Osteoblast (primary cell): ENCODE data around the gene RBPJL. TPM values are rescaled to one million over a fixed set of nuclear protein-coding genes. Genes with fewer than 3 reads are reported as not detected.

Experiments used
- DNase-seq: peaks from one replicate; pipeline ENCODE4 v3.0.0; 2011; ENCODE audit warnings: low spot score, mixed read lengths; ENCODE audit not compliant: insufficient read length; ENCODE audit errors: missing footprints
- H2AFZ ChIP-seq: 2 replicates; pipeline ENCODE4 v1.6.0; 2011; ENCODE audit warnings: mild to moderate bottlenecking, low read length
- H3K27ac ChIP-seq: 2 replicates; pipeline ENCODE4 v1.5.1; 2011; ENCODE audit warnings: mild to moderate bottlenecking, low read depth, low read length, moderate library complexity
- H3K27me3 ChIP-seq: 2 replicates; pipeline ENCODE4 v1.6.0; 2012; ENCODE audit warnings: mild to moderate bottlenecking, control low read depth, inconsistent platforms, low read length, moderate library complexity; ENCODE audit not compliant: insufficient read depth
- H3K36me3 ChIP-seq: 2 replicates; pipeline ENCODE4 v1.5.1; 2011; ENCODE audit warnings: mild to moderate bottlenecking, low read length, control low read depth, moderate library complexity; ENCODE audit not compliant: insufficient read depth
- H3K4me1 ChIP-seq: 2 replicates; pipeline ENCODE4 v1.5.1; 2011; ENCODE audit warnings: mild to moderate bottlenecking, low read length, control low read depth, moderate library complexity; ENCODE audit not compliant: insufficient read depth
- H3K4me2 ChIP-seq: 2 replicates; pipeline ENCODE4 v1.6.0; 2011; ENCODE audit warnings: mild to moderate bottlenecking, low read length; ENCODE audit not compliant: insufficient read depth
- H3K4me3 ChIP-seq: fragments of 200-600 bp; sonication (generic); 3 replicates; pipeline ENCODE4 v1.5.1; 2012; ENCODE audit warnings: mild to moderate bottlenecking, low read length, inconsistent platforms; ENCODE audit not compliant: insufficient read depth
- H3K79me2 ChIP-seq: 2 replicates; pipeline ENCODE4 v1.6.0; 2012; ENCODE audit warnings: mild to moderate bottlenecking, low read length, control low read depth, inconsistent platforms; ENCODE audit not compliant: insufficient read depth
- H3K9me3 ChIP-seq: 2 replicates; pipeline ENCODE4 v1.5.1; 2011; ENCODE audit warnings: low read depth, low read length, control low read depth
- H4K20me1 ChIP-seq: 2 replicates; pipeline ENCODE4 v1.6.0; 2012; ENCODE audit warnings: mild to moderate bottlenecking, low read length, control low read depth; ENCODE audit not compliant: insufficient read depth
- total RNA-seq: library from RNA; depleted of rRNA; stranded (reverse); fragments of >200 nt; gene quantifications from 2 replicates; pipeline ENCODE4 v1.2.3, GENCODE V29; 2012
- TF ChIP-seq, protein P1 (sequence below): IDR thresholded peaks from 2 replicates; pipeline ENCODE4 v1.5.1; 2011; ENCODE audit warnings: mild to moderate bottlenecking, low read depth, low read length, moderate library complexity; ENCODE audit errors: extremely low read depth

The RBPJL gene
- total RNA-seq, 1 donor = not detected

DNA sequence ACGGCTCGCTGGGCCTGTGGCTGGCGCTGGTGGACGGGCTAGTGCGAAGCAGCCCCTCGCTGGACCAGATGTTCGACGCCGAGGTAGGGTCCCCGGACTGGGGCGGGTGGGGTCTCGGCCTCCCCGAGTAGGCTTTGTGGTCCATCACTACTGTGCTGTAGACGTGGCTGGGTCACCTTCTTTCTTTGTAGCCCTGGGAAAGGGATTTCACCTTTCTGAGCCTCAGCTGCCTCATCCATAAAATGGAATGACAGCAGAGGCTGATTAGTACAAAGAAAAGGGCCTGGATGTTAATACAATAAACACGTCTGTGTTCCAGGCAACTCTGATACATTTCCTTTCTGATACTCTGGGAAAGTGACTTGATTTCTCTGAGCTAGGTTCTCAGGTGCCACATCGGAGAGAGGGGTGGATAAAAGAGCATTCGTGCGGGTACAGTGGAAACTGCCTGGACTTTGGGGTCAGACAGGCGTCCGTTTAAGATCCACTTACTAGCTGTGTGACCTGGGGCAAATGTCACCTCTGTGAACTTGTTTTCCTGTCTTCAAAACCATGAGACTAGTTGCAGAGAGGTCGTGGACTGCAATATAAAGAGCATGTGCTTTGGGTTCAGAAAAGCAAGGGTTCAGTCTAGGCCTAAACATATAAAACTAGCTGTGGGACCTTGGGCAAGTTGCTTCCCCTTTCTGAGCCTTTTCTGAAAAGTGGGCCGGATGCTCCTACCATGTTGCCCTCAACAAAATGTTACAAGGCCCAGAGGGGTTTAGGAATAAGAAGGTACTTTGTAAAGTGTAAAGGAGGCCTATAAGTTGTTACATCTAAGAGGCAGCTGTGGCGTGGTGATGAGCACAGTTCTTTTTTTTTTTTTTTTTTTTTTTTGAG lies 57.2 kb downstream of the RBPJL start:
- Histone ChIP-seq H3K9me3 (no peaks in the 10 kb centered on the region), H3K4me3 (peak overlapping the region; percentile 83), H2AFZ (peak overlapping the region; percentile 89), H3K27ac (peak overlapping the region; percentile 89), H3K27me3 (no peaks in the 10 kb centered on the region), H3K36me3 (peaks cover 23% of the 10 kb centered on the region), H3K79me2 (peaks cover 25% of the 10 kb centered on the region), H3K4me2 (peak overlapping the region; percentile 96), H4K20me1 (peaks cover 5% of the 10 kb centered on the region), H3K4me1 (peaks cover 33% of the 10 kb centered on the region)
- TF ChIP-seq, protein P1, sequence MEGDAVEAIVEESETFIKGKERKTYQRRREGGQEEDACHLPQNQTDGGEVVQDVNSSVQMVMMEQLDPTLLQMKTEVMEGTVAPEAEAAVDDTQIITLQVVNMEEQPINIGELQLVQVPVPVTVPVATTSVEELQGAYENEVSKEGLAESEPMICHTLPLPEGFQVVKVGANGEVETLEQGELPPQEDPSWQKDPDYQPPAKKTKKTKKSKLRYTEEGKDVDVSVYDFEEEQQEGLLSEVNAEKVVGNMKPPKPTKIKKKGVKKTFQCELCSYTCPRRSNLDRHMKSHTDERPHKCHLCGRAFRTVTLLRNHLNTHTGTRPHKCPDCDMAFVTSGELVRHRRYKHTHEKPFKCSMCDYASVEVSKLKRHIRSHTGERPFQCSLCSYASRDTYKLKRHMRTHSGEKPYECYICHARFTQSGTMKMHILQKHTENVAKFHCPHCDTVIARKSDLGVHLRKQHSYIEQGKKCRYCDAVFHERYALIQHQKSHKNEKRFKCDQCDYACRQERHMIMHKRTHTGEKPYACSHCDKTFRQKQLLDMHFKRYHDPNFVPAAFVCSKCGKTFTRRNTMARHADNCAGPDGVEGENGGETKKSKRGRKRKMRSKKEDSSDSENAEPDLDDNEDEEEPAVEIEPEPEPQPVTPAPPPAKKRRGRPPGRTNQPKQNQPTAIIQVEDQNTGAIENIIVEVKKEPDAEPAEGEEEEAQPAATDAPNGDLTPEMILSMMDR = no peak
- peak; percentile 56 for DNase-seq

DNA sequence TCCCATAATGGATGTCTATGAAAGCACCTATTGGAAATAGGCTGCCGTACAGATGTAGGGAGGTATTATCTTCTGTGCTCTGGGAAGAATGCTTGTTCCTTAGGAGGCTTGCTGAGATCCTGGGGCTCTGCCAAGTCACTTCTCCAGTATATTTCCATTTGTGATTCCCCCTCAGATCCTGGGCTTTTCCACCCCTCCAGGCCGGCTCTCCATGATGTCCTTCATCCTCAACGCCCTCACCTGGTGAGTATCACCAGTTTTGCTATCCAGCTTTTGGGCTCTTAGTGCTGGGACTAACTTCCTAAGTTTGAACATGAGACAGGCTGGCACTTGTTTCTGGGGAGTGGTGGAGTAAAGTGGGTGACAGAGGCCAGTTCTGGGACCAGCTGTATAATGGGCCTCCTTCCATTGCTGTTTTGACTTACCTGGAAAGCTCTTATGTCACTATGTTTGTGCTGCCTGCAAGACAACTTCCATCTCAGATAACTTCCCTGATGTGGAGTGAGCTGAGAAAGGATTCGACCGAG lies 58.9 kb downstream of the RBPJL start:
- H3K4me3 ChIP-seq = no peak overlapping the region
- H3K4me2 ChIP-seq = no peak overlapping the region
- TF ChIP-seq, protein P1 = no peak
- no peak for DNase-seq
- peaks cover 25% of the 10 kb centered on the region for H3K79me2 ChIP-seq
- H3K4me1 ChIP-seq = peaks cover 17% of the 10 kb centered on the region
- H4K20me1 ChIP-seq = peaks cover 5% of the 10 kb centered on the region
- H3K9me3 ChIP-seq = no peaks in the 10 kb centered on the region
- H3K27ac ChIP-seq = no peak overlapping the region
- H3K27me3 ChIP-seq = no peaks in the 10 kb centered on the region
- H3K36me3 ChIP-seq = peaks cover 23% of the 10 kb centered on the region
- no peak overlapping the region for H2AFZ ChIP-seq

DNA sequence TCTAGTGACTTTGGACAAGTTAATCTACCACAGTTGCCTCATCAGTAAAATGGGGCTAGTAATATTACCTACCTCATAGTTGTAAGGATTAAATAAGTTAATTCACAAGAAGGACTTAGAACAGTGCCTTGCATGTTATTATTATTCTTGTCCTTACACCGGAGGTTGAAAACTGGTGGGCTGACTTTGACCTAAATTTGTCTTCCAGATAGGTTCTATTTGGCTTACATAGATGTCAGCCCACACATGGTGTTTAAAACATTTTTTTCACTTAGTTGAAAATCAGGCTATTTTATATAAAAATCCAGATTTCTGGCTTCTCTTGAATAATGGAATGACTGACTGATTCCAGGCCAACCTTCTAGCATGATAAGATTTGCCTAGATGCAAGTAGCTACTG lies 59.6 kb downstream of the RBPJL start:
- peaks cover 23% of the 10 kb centered on the region for H3K36me3 ChIP-seq
- TF ChIP-seq, protein P1 = no peak
- peaks cover 10% of the 10 kb centered on the region for H3K4me1 ChIP-seq
- no peak overlapping the region for H3K27ac ChIP-seq
- H2AFZ ChIP-seq = no peak overlapping the region
- H4K20me1 ChIP-seq = peaks cover 5% of the 10 kb centered on the region
- no peak for DNase-seq
- H3K27me3 ChIP-seq = no peaks in the 10 kb centered on the region
- H3K4me3 ChIP-seq = no peak overlapping the region
- no peak overlapping the region for H3K4me2 ChIP-seq
- no peaks in the 10 kb centered on the region for H3K9me3 ChIP-seq
- H3K79me2 ChIP-seq = peaks cover 25% of the 10 kb centered on the region

DNA sequence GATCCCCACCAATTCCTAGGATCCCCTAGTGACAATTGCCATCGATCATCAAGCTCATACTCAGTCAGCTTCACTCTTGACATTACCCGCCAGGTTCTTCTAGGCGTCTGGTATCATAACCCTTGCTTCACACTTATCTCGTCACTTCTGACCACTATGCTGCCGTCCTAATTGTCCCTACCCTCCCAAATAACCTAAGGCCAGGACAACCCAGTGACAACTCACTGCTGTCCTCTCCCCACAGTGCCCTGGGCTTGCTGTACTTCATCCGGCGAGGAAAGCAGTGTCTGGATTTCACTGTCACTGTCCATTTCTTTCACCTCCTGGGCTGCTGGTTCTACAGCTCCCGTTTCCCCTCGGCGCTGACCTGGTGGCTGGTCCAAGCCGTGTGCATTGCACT lies 60.0 kb downstream of the RBPJL start:
- Histone ChIP-seq H3K79me2 (peaks cover 25% of the 10 kb centered on the region), H3K9me3 (no peaks in the 10 kb centered on the region), H3K4me3 (no peak overlapping the region), H3K4me2 (no peak overlapping the region), H2AFZ (no peak overlapping the region), H3K36me3 (peaks cover 23% of the 10 kb centered on the region), H3K27ac (no peak overlapping the region), H4K20me1 (peaks cover 5% of the 10 kb centered on the region), H3K4me1 (peaks cover 10% of the 10 kb centered on the region), H3K27me3 (no peaks in the 10 kb centered on the region)
- DNase-seq = peak; percentile 38
- TF ChIP-seq, protein P1 = no peak
